Heart left ventricle (tissue), 13 donors: ENCODE data around the gene MCOLN2.

Experiments
- POLR2A ChIP-seq, 2 donors: fragments of 450-650 bp; IDR thresholded peaks; one replicate each; pipeline ENCODE4 v1.6.1; 2017; ENCODE audit warnings: antibody characterized with exemption in 2 of 2, mild to moderate bottlenecking in 2 of 2, moderate library complexity in 2 of 2
- TF ChIP-seq, protein P1 (sequence below), 12 donors: fragments of 200-600 bp; sonication (generic) in 4 of 12; IDR thresholded peaks; one replicate each; pipeline versions ENCODE4 v1.5.0 to v1.8.0; 2018 to 2022; ENCODE audit warnings: antibody characterized with exemption in 12 of 12, mild to moderate bottlenecking in 5 of 12
- donor health status: ischemic (EF 13 %, LVEDD 7.1; RV severe dilation, severe dysfunction).
- donor health status: DM: no; HTN: yes; CAD: no.
- donor health status: DM: no; HTN: no; CAD: no.
- donor health status: ischemic (EF 25% LVEDD 6.9; RV normal size, moderate dysfunction).
- donor health status: ischemic (EF 25% LVEDD 5.7; RV mildly dilated, moderate dysfunction).
- donor health status: ischemic (EF 35%, LVEDD 5.7; RV mildly dilated, moderate dysfunction).
- donor health status: nonischemic (EF 11% LVEDD 7.7; RV severe dilation, severe dysfunction).
- donor health status: DM: yes; HTN: yes; CAD: no.
- donor health status: PGD.
- donor health status: ischemic (EF 29% LVEDD 5.4; RV normal size, mild dysfunction).
- donor health status: nonischemic (EF 23%, LVEDD 6.1; RV moderate dilation, normal function).

GRCh38 chr1:84968865-84969264 lies 28.0 kb downstream of the MCOLN2 start:
- TF ChIP-seq, protein P1, sequence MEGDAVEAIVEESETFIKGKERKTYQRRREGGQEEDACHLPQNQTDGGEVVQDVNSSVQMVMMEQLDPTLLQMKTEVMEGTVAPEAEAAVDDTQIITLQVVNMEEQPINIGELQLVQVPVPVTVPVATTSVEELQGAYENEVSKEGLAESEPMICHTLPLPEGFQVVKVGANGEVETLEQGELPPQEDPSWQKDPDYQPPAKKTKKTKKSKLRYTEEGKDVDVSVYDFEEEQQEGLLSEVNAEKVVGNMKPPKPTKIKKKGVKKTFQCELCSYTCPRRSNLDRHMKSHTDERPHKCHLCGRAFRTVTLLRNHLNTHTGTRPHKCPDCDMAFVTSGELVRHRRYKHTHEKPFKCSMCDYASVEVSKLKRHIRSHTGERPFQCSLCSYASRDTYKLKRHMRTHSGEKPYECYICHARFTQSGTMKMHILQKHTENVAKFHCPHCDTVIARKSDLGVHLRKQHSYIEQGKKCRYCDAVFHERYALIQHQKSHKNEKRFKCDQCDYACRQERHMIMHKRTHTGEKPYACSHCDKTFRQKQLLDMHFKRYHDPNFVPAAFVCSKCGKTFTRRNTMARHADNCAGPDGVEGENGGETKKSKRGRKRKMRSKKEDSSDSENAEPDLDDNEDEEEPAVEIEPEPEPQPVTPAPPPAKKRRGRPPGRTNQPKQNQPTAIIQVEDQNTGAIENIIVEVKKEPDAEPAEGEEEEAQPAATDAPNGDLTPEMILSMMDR (IDR thresholded peaks at IDR 0.05) = no peak
- no peak for TF ChIP-seq POLR2A (IDR thresholded peaks at IDR 0.05)
